Loucy (cell line): ENCODE data around the gene HDGFL2.

Experiments
- EZH2phosphoT487 ChIP-seq: fragments of 200-600 bp; IDR thresholded peaks from 2 replicates; pipeline ENCODE4 v1.6.1; 2018; ENCODE audit warnings: antibody characterized with exemption, mild to moderate bottlenecking, moderate library complexity, borderline replicate concordance
- TF ChIP-seq, protein P1 (sequence below): fragments of 200-600 bp; sonication (generic); conservative IDR thresholded peaks from 2 replicates; pipeline ENCODE4 v1.5.1; 2014; ENCODE audit warnings: mild to moderate bottlenecking, antibody characterized with exemption, low read length

DNA sequence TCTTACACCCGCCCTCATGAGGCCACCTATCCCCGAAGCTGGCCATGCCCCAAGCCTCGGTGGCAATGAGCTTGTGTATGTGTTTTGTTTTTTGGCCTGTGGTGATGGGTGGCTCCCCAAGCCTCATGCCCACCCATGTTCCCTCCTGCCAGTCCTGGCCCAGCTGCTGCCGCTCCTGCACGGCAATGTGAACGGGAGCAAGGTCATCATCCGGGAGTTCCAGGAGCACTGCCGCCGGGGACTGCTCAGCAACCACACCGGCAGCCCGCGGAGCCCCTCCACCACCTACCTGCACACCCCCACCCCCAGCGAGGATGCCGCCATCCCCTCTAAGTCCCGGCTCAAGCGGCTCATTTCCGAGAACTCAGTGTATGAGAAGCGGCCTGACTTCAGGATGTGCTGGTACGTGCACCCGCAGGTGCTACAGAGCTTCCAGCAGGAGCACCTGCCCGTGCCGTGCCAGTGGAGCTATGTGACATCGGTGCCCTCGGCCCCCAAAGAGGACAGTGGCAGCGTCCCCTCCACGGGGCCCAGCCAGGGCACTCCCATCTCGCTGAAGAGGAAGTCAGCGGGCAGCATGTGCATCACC lies 39.1 kb upstream of the HDGFL2 start:
- TF ChIP-seq, protein P1, sequence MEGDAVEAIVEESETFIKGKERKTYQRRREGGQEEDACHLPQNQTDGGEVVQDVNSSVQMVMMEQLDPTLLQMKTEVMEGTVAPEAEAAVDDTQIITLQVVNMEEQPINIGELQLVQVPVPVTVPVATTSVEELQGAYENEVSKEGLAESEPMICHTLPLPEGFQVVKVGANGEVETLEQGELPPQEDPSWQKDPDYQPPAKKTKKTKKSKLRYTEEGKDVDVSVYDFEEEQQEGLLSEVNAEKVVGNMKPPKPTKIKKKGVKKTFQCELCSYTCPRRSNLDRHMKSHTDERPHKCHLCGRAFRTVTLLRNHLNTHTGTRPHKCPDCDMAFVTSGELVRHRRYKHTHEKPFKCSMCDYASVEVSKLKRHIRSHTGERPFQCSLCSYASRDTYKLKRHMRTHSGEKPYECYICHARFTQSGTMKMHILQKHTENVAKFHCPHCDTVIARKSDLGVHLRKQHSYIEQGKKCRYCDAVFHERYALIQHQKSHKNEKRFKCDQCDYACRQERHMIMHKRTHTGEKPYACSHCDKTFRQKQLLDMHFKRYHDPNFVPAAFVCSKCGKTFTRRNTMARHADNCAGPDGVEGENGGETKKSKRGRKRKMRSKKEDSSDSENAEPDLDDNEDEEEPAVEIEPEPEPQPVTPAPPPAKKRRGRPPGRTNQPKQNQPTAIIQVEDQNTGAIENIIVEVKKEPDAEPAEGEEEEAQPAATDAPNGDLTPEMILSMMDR: no peak
- no peak for TF ChIP-seq EZH2phosphoT487
